HepG2 (cell line): ENCODE measurements around the gene RBCK1. TPM values are rescaled to one million over a fixed set of nuclear protein-coding genes. Genes with fewer than 3 reads are reported as not detected.

Experiments used
- ARHGAP35 ChIP-seq: sonication (generic); formaldehyde crosslinking; IDR thresholded peaks from 2 replicates; pipeline ENCODE4 v1.9.0; 2022; ENCODE audit warnings: mild to moderate bottlenecking, inconsistent platforms, moderate library complexity, missing genetic modification reagents, borderline replicate concordance
- ARID2 ChIP-seq: sonication (generic); formaldehyde crosslinking; IDR thresholded peaks from 2 replicates; pipeline ENCODE4 v1.8.1; 2022; ENCODE audit warnings: mild to moderate bottlenecking, missing genetic modification reagents, borderline replicate concordance
- CBX2 ChIP-seq, 2 experiments: fragments of 200-600 bp in 1 of 2; sonication (generic); formaldehyde crosslinking in 1 of 2; IDR thresholded peaks; 2 replicates each; pipeline versions ENCODE4 v1.7.0 to v1.8.1; 2018 to 2022; ENCODE audit warnings: low read depth in 2 of 2, low read length in 1 of 2, mild to moderate bottlenecking in 1 of 2, missing genetic modification reagents in 1 of 2
- CENPX ChIP-seq: sonication (generic); formaldehyde crosslinking; IDR thresholded peaks from 2 replicates; pipeline ENCODE4 v1.9.0; 2021; ENCODE audit warnings: mild to moderate bottlenecking, missing genetic modification reagents, moderate library complexity
- ELF3 ChIP-seq: IDR thresholded peaks from 2 replicates; pipeline ENCODE4 v1.6.1; 2016; ENCODE audit warnings: missing genetic modification reagents, missing compliant biosample characterization
- FOSL2 ChIP-seq: sonication (generic); formaldehyde crosslinking; IDR thresholded peaks from 2 replicates; pipeline ENCODE4 v1.4.0; 2020; ENCODE audit warnings: missing genetic modification reagents
- GPBP1L1 ChIP-seq: sonication (generic); formaldehyde crosslinking; IDR thresholded peaks from 2 replicates; pipeline ENCODE4 v1.5.0; 2020; ENCODE audit warnings: mild to moderate bottlenecking, missing genetic modification reagents
- HBP1 ChIP-seq: IDR thresholded peaks from 2 replicates; pipeline ENCODE4 v1.6.1; 2016; ENCODE audit warnings: low read depth, control low read depth
- HNRNPLL ChIP-seq: fragments of 200-400 bp; formaldehyde crosslinking; IDR thresholded peaks from 2 replicates; pipeline ENCODE4 v1.6.1; 2017; ENCODE audit warnings: mild to moderate bottlenecking, low read depth, low read length; ENCODE audit not compliant: poor library complexity, severe bottlenecking
- KAT7 ChIP-seq: IDR thresholded peaks from 2 replicates; pipeline ENCODE4 v1.6.1; 2018; ENCODE audit warnings: borderline replicate concordance, missing compliant biosample characterization
- MXD4 ChIP-seq: IDR thresholded peaks from 2 replicates; pipeline ENCODE4 v1.6.1; 2016; ENCODE audit warnings: mild to moderate bottlenecking, missing biosample characterization, missing genetic modification reagents
- NAIF1 ChIP-seq: sonication (generic); formaldehyde crosslinking; IDR thresholded peaks from 2 replicates; pipeline ENCODE4 v1.5.0; 2020; ENCODE audit warnings: mild to moderate bottlenecking, missing genetic modification reagents, borderline replicate concordance
- ONECUT2 ChIP-seq: sonication (generic); formaldehyde crosslinking; IDR thresholded peaks from 2 replicates; pipeline ENCODE4 v1.4.0; 2020; ENCODE audit warnings: missing genetic modification reagents
- RFXAP ChIP-seq: sonication (generic); formaldehyde crosslinking; IDR thresholded peaks from 2 replicates; pipeline ENCODE4 v1.4.0; 2020; ENCODE audit warnings: missing genetic modification reagents, borderline replicate concordance
- SKI ChIP-seq: fragments of 450-650 bp; IDR thresholded peaks from one replicate; pipeline ENCODE4 v1.6.1; 2018; ENCODE audit warnings: mild to moderate bottlenecking; ENCODE audit not compliant: partially characterized antibody
- TBL1XR1 ChIP-seq: fragments of 150-350 bp; IDR thresholded peaks from 2 replicates; pipeline ENCODE4 v1.6.1; 2014; ENCODE audit warnings: borderline replicate concordance, low read length; ENCODE audit not compliant: partially characterized antibody
- ZKSCAN1 ChIP-seq: fragments of 150-350 bp; IDR thresholded peaks from 2 replicates; pipeline ENCODE4 v1.6.1; 2014; ENCODE audit warnings: low read length
- ZNF251 ChIP-seq: sonication (generic); formaldehyde crosslinking; IDR thresholded peaks from 2 replicates; pipeline ENCODE4 v1.9.0; 2021; ENCODE audit warnings: mild to moderate bottlenecking, missing genetic modification reagents
- ZNF331 ChIP-seq: sonication (generic); formaldehyde crosslinking; IDR thresholded peaks from 2 replicates; pipeline ENCODE4 v1.4.0; 2020; ENCODE audit warnings: missing genetic modification reagents
- ZNF512B ChIP-seq: sonication (generic); formaldehyde crosslinking; IDR thresholded peaks from 2 replicates; pipeline ENCODE4 v1.5.1; 2020; ENCODE audit warnings: missing genetic modification reagents, mild to moderate bottlenecking, borderline replicate concordance
- ZNF557 ChIP-seq: sonication (generic); formaldehyde crosslinking; IDR thresholded peaks from 2 replicates; pipeline ENCODE4 v1.4.0; 2020; ENCODE audit warnings: missing genetic modification reagents
- ZNF709 ChIP-seq: sonication (generic); formaldehyde crosslinking; IDR thresholded peaks from 2 replicates; pipeline ENCODE4 v1.5.0; 2020; ENCODE audit warnings: mild to moderate bottlenecking, missing genetic modification reagents
- ZNF775 ChIP-seq: sonication (generic); formaldehyde crosslinking; IDR thresholded peaks from 2 replicates; pipeline ENCODE4 v1.4.0; 2020; ENCODE audit warnings: missing genetic modification reagents, mild to moderate bottlenecking, moderate library complexity, borderline replicate concordance
- ZNF816 ChIP-seq: sonication (generic); formaldehyde crosslinking; IDR thresholded peaks from 2 replicates; pipeline ENCODE4 v1.8.0; 2022; ENCODE audit warnings: missing genetic modification reagents, mild to moderate bottlenecking, borderline replicate concordance
- polyA plus RNA-seq, 8 experiments: library from polyadenylated mRNA; depleted of rRNA in 3 of 8; stranded (reverse) in 7 of 8; unstranded in 1 of 8; fragments of >200 nt; fragmentation: Illumina TruSeq in 4 of 8; extraction: Trizol in 4 of 8; gene quantifications; 2 replicates each; pipeline versions ENCODE4 v1.2.1 to v1.2.3, GENCODE V29; 2011 to 2016; ENCODE audit warnings: low read depth in 4 of 8, missing spikeins in 1 of 8, mixed read lengths in 1 of 8; ENCODE audit not compliant: insufficient read depth in 1 of 8
- total RNA-seq, 5 experiments: library from RNA; depleted of rRNA; stranded (reverse); fragments of >200 nt; fragmentation: Illumina TruSeq; extraction: Trizol; gene quantifications; 2 replicates each; pipeline ENCODE4 v1.2.3, GENCODE V29; 2016; ENCODE audit warnings: low read depth in 1 of 5

RBCK1 gene
- total and polyA plus RNA-seq, 2 of the 13 experiments (the other 11 are each of a cell fraction or from before 2014, with no cell fraction given): 149 to 215 TPM

- TF ChIP-seq ZNF331 (CRISPR knock-in tag) (peak; percentile 55), HBP1 (CRISPR knock-in tag) (peak; percentile 19), HNRNPLL (peak; percentile 92), ZNF709 (CRISPR knock-in tag) (peak; percentile 7), FOSL2 (CRISPR knock-in tag) (peak; percentile 7; the same call in 1 of the 2 replicates), ONECUT2 (CRISPR knock-in tag) (no peak; the same call in 1 of the 2 replicates), ZNF557 (CRISPR knock-in tag) (0 out of 2 replicates have a peak, but pooled peaks have one; percentile 52), ARID2 (CRISPR knock-in tag) (no peak; the same call in 1 of the 2 replicates), NAIF1 (CRISPR knock-in tag) (0 out of 2 replicates have a peak, but pooled peaks have one; percentile 4), CBX2 (IDR thresholded peaks at IDR 0.05; ENCODE audit: low read depth, low read length) (no peak), CBX2 (CRISPR knock-in tag; IDR thresholded peaks at IDR 0.05; ENCODE audit: low read depth) (0 out of 2 replicates have a peak, but pooled peaks have one; percentile 66), RFXAP (CRISPR knock-in tag) (0 out of 2 replicates have a peak, but pooled peaks have one; percentile 26), SKI (no peak), MXD4 (peak; percentile 62; the same call in 1 of the 2 replicates), ELF3 (CRISPR knock-in tag) (peak; percentile 21; the same call in 1 of the 2 replicates), CENPX (no peak), ZNF251 (CRISPR knock-in tag) (no peak), ARHGAP35 (peak; percentile 69; the same call in 1 of the 2 replicates), KAT7 (CRISPR knock-in tag) (peak; percentile 86; the same call in 1 of the 2 replicates), TBL1XR1 (no peak), GPBP1L1 (CRISPR knock-in tag) (no peak), ZNF816 (CRISPR knock-in tag) (no peak), ZNF775 (CRISPR knock-in tag) (no peak), ZKSCAN1 (no peak), ZNF512B (CRISPR knock-in tag) (0 out of 2 replicates have a peak, but pooled peaks have one; percentile 4)
Observed at GRCh38 chr20:407953-408842, at the start of gene RBCK1 (continued).
